Stimulated activated CD8-positive, alpha-beta memory T cell treated with anti-CD3 and anti-CD28 coated beads, Interleukin-15, amount 100 ng/mL, for 1 hour (primary cell): Measurements from ENCODE around the gene CLIP1.
"Not testable (repeated sequence)": the region's sequence is repeated elsewhere in the genome, so short reads cannot be mapped to it uniquely, and the experiment has no call there.

Experiments used
- DNase-seq: peaks from one replicate; pipeline ENCODE4 v3.0.0-alpha.2; 2020; ENCODE audit warnings: low read depth

The CLIP1 gene

GRCh38 chr12:122395319-122395718, 27.1 kb downstream of the CLIP1 start:
- DNase-seq, result no peak

DNA sequence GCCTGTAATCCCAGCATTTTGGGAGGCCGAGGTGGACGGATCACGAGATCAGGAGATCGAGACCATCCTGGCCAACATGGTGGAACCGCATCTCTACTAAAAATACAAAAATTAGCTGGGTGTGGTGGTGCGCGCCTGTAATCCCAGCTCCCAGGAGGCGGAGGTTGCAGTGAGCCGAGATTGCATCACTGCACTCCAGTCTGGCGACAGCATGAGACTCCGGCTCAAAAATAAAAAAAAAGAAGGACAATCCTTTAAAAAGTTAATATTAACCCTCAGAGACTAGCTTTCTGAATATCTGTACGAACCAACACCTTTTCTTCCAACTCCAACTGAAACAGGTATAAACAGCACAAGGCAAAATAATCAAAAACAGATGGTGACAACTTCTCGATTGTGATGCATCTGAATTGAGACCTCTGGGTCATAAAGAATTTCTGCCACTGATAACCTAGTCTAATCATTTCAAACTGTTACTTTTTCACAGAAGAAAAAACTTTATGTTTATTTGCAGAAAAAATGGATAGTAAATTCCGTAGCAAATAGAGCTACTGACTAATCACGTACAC, 27.8 kb downstream of the CLIP1 start:
- DNase-seq, result no peak

- DNase-seq, result no peak
These were observed 28.7 kb downstream of the CLIP1 start for GRCh38 chr12:122393817-122394216.

DNA sequence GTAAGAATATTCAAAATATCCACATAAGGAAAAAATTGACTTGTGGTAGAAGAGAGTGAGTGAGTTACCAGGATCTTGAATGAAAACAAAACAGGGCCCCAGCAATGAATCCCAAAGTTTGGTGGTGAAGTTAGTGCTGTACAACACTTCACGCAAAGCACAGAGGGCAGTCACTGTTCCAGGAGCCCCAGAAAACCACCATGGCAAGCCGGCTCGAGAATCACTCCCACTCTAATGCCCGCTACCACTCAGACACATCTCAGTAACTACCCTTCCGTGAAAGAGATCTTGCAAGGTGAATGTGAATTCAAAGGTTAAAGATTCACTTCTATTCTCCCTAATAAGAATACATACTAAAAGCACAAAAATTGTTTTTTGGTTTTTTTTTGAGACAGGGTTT, 30.1 kb downstream of the CLIP1 start:
- DNase-seq, result no peak

- DNase-seq, result no peak
These were observed 32.8 kb downstream of the CLIP1 start for GRCh38 chr12:122389677-122390076.

GRCh38 chr12:122387887-122388286, 34.6 kb downstream of the CLIP1 start:
- DNase-seq, result no peak

DNA sequence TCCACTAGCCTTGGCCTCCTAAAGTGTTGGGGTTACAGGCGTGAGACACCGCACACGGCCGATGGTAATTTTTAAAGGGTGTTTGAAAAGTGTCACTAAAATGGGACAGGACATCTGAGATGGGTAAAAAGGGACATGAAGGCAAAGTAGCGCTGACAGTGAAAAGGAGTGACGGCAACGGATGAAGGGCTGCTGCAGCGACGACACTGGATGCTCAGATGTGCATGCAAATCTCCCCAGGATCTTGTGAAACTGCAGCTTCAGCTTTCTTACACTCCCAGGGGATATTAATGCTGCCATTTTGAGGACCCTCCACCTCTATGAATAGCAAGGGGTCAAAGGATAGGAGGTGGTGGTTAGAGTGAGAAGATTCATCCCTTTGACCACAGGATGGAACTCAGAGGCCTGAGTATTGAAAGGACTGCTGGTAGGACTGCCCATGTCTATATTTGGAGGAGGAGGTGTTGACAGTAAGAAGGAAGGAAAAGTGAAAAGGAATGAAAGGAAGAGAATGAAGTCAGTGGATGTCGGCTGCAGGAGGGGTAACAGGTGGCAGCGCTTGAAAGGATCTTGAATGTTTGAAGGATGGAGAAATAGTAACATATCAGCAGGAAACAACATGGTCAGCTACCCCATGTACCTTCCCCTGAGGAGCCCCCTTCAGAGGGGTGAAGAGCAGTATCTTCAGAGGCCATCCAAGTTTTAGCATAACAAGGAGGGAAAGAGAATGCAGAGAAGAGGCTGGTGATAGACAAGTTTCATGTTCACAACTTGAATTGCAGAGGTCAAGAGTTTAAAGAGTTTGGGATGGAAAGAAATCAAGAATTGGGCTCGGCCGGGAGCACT, 37.1 kb downstream of the CLIP1 start:
- no peak for DNase-seq

DNA sequence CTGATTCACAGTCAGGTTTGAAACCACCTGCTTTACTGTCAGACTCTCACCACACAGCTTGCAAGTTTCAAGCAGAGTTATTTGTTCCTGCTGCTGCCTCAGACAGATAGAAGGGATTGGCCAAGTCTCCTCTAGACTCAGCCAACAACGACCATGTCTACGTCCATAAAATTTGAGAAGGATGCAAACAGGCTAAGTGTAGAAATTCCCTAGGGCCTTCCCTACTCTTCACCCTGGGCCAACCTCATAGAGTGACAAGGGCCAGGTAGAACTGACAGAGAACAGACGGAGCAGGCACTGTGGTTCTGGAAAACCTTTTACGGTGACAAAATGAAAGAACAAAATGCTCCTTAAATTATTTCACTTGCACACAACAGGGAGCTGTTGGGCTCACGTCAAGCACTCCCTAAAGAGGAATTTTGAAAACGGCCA, 39.5 kb downstream of the CLIP1 start:
- no peak for DNase-seq

- DNase-seq, result no peak
These were observed 41.4 kb downstream of the CLIP1 start for GRCh38 chr12:122381021-122381420.

DNA sequence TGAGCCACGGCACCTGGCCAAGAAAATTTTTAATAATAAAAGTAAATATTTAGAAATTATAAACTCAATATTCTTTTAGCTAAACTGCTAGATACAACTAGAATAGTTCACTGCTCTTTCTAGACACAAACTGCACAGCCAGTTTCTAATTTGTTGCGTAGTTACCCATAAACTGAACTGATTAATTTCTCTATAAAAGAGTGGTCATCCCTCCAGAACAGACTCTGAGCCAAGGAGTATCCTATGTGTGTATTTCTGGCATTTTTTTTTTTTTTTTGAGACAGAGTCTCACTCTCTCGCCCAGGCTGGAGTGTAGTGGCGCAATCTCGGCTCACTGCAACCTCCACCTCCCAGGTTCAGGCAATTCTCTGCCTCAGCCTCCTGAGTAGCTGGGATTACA, 45.7 kb downstream of the CLIP1 start:
- not testable (repeated sequence) for DNase-seq

GRCh38 chr12:122374707-122375106, 47.8 kb downstream of the CLIP1 start:
- DNase-seq, result no peak

- DNase-seq, result no peak
These were observed 50.9 kb downstream of the CLIP1 start for GRCh38 chr12:122371475-122372045.

GRCh38 chr12:122368361-122369073, 54.0 kb downstream of the CLIP1 start:
- no peak for DNase-seq

DNA sequence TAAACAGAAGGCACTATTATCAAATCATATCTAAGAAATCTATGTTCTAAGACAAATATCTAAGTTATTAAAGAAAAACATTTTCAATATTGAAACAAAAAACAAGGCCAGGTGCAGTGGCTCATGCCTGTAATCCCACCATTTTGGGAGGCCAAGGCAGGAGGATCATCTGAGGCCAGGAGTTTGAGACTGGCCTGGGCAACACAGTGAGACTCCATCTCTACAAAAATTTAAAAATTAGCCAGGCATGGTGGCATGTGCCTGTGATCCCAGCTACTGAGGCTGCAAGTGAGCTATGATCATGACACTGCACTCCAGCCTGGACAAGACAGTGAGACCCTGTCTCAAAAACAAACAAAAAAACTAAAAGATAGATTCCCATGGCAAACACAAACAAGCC, 54.8 kb downstream of the CLIP1 start:
- DNase-seq, result not testable (repeated sequence)

DNA sequence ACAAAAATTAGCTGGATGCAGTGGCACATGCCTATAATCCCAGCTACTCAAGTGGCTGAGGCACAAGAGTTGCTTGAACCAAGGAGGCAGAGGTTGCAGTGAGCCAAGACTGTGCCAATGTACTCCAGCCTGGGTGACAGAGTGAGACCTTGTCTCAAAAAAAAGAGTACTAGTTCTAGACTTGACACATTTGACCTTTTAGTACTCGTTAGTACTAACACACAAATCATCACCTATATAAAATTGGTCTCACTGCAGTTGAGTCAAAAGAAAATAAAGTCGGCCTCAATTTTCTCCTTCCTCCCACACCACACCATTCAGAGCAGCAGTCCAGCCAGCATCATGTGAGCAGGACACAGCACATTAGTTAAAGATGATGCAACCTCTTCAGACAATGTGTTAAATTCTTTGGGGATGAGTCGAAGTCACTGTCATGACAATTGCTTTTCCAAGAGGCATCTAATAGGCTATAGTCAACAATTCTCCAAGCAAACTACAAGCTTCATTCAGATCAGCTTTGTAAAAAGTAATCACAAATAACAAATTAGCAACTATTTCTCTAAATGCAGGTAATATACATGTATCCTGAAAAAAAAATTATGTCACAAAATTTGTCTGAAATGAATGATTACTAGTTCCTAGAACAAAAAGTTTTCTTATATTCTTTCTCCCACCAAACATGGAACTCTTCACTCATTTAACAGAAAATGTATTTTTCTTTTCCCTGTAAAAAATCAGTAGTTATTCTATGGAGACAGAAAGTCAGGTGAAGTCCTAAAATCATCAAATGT, 55.6 kb downstream of the CLIP1 start:
- no peak for DNase-seq

- DNase-seq, result not testable (repeated sequence)
These were observed 57.2 kb downstream of the CLIP1 start for GRCh38 chr12:122365226-122365625.

GRCh38 chr12:122363782-122364181, 58.7 kb downstream of the CLIP1 start:
- DNase-seq, result no peak

DNA sequence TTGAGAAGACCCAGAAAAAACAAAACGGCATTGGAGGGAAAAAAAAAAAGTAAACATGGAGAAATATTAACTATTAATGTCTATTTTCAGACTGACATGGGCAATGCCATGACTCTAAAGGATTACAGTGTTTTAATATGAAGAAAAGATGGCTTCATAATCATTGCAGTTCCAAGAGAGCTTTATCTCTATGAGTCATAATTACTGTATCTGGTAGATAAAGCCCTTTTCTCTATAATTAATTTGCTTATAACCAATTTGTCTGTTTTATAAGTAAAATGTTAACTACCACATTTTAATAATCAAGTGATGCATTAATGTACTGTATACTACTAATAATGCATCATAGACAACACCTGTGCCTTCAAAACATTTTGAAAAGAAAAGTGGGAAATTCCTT, 59.7 kb downstream of the CLIP1 start:
- no peak for DNase-seq

DNA sequence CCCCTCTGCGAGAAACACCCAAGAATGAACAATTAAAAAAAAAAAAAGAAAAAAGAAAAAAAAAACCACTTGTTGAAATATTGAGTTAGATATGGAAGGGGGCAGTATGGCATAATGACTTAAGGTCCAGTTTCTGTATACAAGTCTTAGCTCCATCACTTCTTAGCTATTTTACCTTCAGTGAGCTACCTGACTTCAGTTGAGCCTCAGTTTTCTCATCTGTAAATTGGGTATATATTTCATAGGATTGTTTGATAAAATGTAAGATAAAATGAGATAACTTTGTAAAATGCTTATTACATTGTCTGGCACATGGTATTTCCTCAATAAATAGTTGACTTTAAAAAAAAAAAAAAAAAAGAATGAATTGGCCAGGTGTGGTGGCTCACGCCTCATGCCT, 64.1 kb downstream of the CLIP1 start:
- not testable (repeated sequence) for DNase-seq

GRCh38 chr12:122357536-122357935, 64.9 kb downstream of the CLIP1 start:
- not testable (repeated sequence) for DNase-seq

GRCh38 chr12:122356991-122357390, 65.5 kb downstream of the CLIP1 start:
- DNase-seq, result not testable (repeated sequence)

DNA sequence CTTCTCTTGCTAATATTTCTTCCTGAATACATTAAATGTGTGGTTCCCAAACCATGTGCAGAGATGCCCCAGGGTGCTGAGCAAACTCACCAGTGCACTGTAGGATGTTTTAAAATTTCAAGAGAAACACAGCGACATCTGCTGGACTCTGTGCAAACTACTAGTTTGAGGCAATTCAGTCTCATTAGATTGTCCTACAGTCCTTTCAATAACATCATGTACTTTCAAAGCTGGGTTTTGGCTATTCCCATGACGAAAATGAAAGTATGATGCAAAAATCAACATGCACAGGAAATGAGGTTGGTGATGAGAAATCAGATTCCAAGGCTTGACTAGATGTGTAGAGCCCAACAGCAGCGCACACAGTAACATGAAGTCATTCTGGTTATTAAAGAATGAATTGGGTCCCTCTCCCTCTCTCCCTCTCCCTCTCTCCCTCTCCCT, 66.3 kb downstream of the CLIP1 start:
- DNase-seq, result peak; percentile 43
